Right lobe of liver (tissue), 6 donors: ENCODE data around the gene NAV2. TPM values are rescaled to one million over a fixed set of nuclear protein-coding genes. Genes with fewer than 3 reads are reported as not detected.

ENCODE experiments used
- ATAC-seq, 4 donors: fragments of 200-7000 bp; cut with Tn5 transposase; one replicate each; pipeline ENCODE4 v1.9.1; 2020; ENCODE audit warnings: mild to moderate bottlenecking in 4 of 4, moderate library complexity in 4 of 4
- DNase-seq, 3 donors: peaks; one replicate each; pipeline ENCODE4 v3.0.0-alpha.2; 2020
- H3K27ac ChIP-seq, 3 donors: fragments of 200-600 bp; one replicate each; pipeline ENCODE4 v1.8.0; 2022
- H3K27me3 ChIP-seq, 2 donors: fragments of 200-600 bp; one replicate each; pipeline ENCODE4 v1.8.0; 2022
- H3K36me3 ChIP-seq, 4 donors: fragments of 200-600 bp; sonication (generic) in 1 of 4; one replicate each; pipeline versions ENCODE4 v1.5.1 to v1.8.0; 2017 to 2022; ENCODE audit warnings: control low read depth in 1 of 4
- H3K4me1 ChIP-seq, 4 donors: fragments of 200-600 bp; sonication (generic) in 1 of 4; one replicate each; pipeline versions ENCODE4 v1.5.1 to v1.8.0; 2017 to 2022; ENCODE audit warnings: control low read depth in 1 of 4
- H3K4me3 ChIP-seq, 3 donors: fragments of 200-600 bp; one replicate each; pipeline ENCODE4 v1.8.0; 2022
- H3K9me3 ChIP-seq, 4 donors: fragments of 200-600 bp; sonication (generic) in 1 of 4; one replicate each; pipeline versions ENCODE4 v1.5.1 to v1.8.0; 2017 to 2022; ENCODE audit warnings: control low read depth in 1 of 4
- CTCF ChIP-seq, 4 donors: fragments of 200-600 bp in 3 of 4; fragments of 450-650 bp in 1 of 4; IDR thresholded peaks; one replicate each; pipeline versions ENCODE4 v1.5.1 to v1.8.0; 2016 to 2022; ENCODE audit warnings: antibody characterized with exemption in 4 of 4, mild to moderate bottlenecking in 2 of 4
- POLR2A ChIP-seq: fragments of 450-650 bp; IDR thresholded peaks from one replicate; pipeline ENCODE4 v1.6.1; 2017; ENCODE audit warnings: antibody characterized with exemption, mild to moderate bottlenecking
- WGBS: methylation state at CpG from one replicate; pipeline ENCODE4 v1.1.6; 2018; ENCODE audit warnings: low coverage, low lambda C conversion rate; ENCODE audit not compliant: insufficient coverage; ENCODE audit errors: missing lambda C conversion rate; 5-methylcytosine and 5-hydroxymethylcytosine counted together
- intact Hi-C, 2 donors: fragments of 100-400 bp; cut with DNase I; formaldehyde crosslinking; loops; one replicate each; pipeline versions ENCODE4 v1.11.2 to v1.14.1; 2022
- total RNA-seq, 6 experiments: library from RNA; depleted of rRNA in 2 of 6; stranded (reverse); fragments of >200 nt in 2 of 6; fragmentation: NEBNext Ultra II Directional in 3 of 6; extraction: Animal tissue kit (Norgen Biotek cat#: 25700) in 3 of 6; gene quantifications; one replicate each; pipeline versions ENCODE4 v1.1.0 to v1.2.4, GENCODE V29; 2016 to 2023
- donor health status: DM: no; HTN: yes; CAD: no.
- donor health status: DM: no; HTN: no; CAD: no.
- donor health status: DM: no; HTN: no; CAD: no.
- donor health status: DM: no; HTN: yes; CAD: no.
- donor health status: DM: no; HTN: yes; CAD: no.

NAV2 gene
- total RNA-seq, 6 experiments from 2014 or later: 15.5 to 69.2 (median 37.1) TPM

GRCh38 chr11:19951558-19952115 lies 239.0 kb downstream of the NAV2 start:
- 17% methylated on average over 6 of the region's 6 CpGs for WGBS
- intact Hi-C loops: loop anchor here in 1 of 2 donors (10.0 kb wide), 1 partner anchor 153 kb away; no protein-coding TSS in a partner anchor

GRCh38 chr11:19952116-19952605 lies 239.5 kb downstream of the NAV2 start:
- peaks cover 0 to 27% (median 13%) of the 10 kb centered on the region in 4 donors for H3K4me1 ChIP-seq
- H3K4me3 ChIP-seq: no peak overlapping the region
- TF ChIP-seq CTCF (IDR thresholded peaks at IDR 0.05) (no peak), POLR2A (no peak)
- peaks cover 0 to 9% (median 0%) of the 10 kb centered on the region in 4 donors for H3K36me3 ChIP-seq
- intact Hi-C loops: loop anchor here in 1 of 2 donors (10.0 kb wide), 1 partner anchor 153 kb away; no protein-coding TSS in a partner anchor
- H3K9me3 ChIP-seq: no peaks in the 10 kb centered on the region
- no peak for DNase-seq
- H3K27ac ChIP-seq: no peak overlapping the region
- H3K27me3 ChIP-seq: no peaks in the 10 kb centered on the region
- WGBS: 62% methylated on average over 3 of the region's 3 CpGs
- ATAC-seq: no peak

More at GRCh38 chr11:19951558-19952115, 239.0 kb downstream of the NAV2 start:
- Histone ChIP-seq H3K36me3 (peaks cover 0 to 9% (median 0%) of the 10 kb centered on the region in 4 donors), H3K27me3 (no peaks in the 10 kb centered on the region), H3K9me3 (no peaks in the 10 kb centered on the region), H3K4me1 (peaks cover 0 to 27% (median 13%) of the 10 kb centered on the region in 4 donors), H3K27ac (peak overlapping the region in 1 of 3 donors; percentile 41), H3K4me3 (no peak overlapping the region)
- DNase-seq (no peak), ATAC-seq (peak; percentile 52 to 63 (median 60))
- TF ChIP-seq POLR2A (no peak), CTCF (IDR thresholded peaks at IDR 0.05) (peak; percentile 59 to 86 (median 62))

GRCh38 chr11:19952911-19953310 lies 240.3 kb downstream of the NAV2 start:
- ATAC-seq (no peak), DNase-seq (no peak)
- Histone ChIP-seq H3K27me3 (no peaks in the 10 kb centered on the region), H3K4me1 (peaks cover 0 to 27% (median 13%) of the 10 kb centered on the region in 4 donors), H3K36me3 (peaks cover 0 to 9% (median 0%) of the 10 kb centered on the region in 4 donors), H3K9me3 (no peaks in the 10 kb centered on the region), H3K27ac (peak overlapping the region in 2 of 3 donors; percentile 59 to 64), H3K4me3 (no peak overlapping the region)
- no peak for TF ChIP-seq POLR2A
- TF ChIP-seq CTCF (IDR thresholded peaks at IDR 0.05): no peak
- 29% methylated on average over 1 of the region's 1 CpG for WGBS
- intact Hi-C loops: loop anchor here in 1 of 2 donors (10.0 kb wide), 1 partner anchor 152 kb away; no protein-coding TSS in a partner anchor

- DNase-seq: no peak
- H3K4me3 ChIP-seq: no peak overlapping the region
- intact Hi-C loops: loop anchor here in 1 of 2 donors (10.0 kb wide), 1 partner anchor 151 kb away; no protein-coding TSS in a partner anchor
- 78% methylated on average over 4 of the region's 4 CpGs for WGBS
- H3K27me3 ChIP-seq: no peaks in the 10 kb centered on the region
- peak overlapping the region in 2 of 3 donors; percentile 59 to 64 for H3K27ac ChIP-seq
- H3K36me3 ChIP-seq: peaks cover 0 to 9% (median 0%) of the 10 kb centered on the region in 4 donors
- ATAC-seq: no peak
- H3K9me3 ChIP-seq: no peaks in the 10 kb centered on the region
- TF ChIP-seq POLR2A: no peak
- TF ChIP-seq CTCF (IDR thresholded peaks at IDR 0.05): no peak
- peaks cover 0 to 27% (median 13%) of the 10 kb centered on the region in 4 donors for H3K4me1 ChIP-seq
Observed at GRCh38 chr11:19953336-19953735, 240.7 kb downstream of the NAV2 start.
